Measurements from ENCODE around the gene SERTAD2. TPM values are rescaled to one million over a fixed set of nuclear protein-coding genes. Genes with fewer than 3 reads are reported as not detected.
A peak's percentile ranks its signal among the peaks of the same experiment; 100 is the strongest.

SERTAD2 gene
- total and polyA plus RNA-seq, 2 experiments from 2014 or later: 12.0 to 21.2 TPM

DNA sequence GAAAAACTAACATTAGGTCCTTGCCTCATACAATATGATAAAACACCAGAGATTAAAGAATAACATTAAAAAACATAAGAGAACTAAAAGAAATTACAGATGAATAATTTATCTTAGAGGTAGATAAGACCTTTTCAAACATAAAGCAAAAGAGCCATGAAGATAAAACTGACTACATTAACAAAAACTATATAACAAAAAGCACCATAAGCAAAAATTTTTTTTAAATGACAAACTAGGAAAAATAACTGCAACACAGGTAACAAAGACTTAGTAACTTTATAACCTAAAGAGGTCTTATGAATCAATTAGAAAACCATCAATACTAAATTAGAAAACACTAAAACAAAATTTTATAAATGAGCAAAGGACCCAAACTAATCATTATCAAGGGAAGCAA, 16.3 kb upstream of the SERTAD2 start:
- DNase-seq (ENCODE audit: low read depth in 1 of 2, low spot score in 1 of 2): no peak
- no peak overlapping the region for H3K27ac ChIP-seq
- H3K9me3 ChIP-seq (ENCODE audit: low read depth): no peaks in the 10 kb centered on the region
- H3K36me3 ChIP-seq: no peaks in the 10 kb centered on the region
- H3K4me3 ChIP-seq: no peak overlapping the region
- no peaks in the 10 kb centered on the region for H3K27me3 ChIP-seq
- TF ChIP-seq, protein P1, sequence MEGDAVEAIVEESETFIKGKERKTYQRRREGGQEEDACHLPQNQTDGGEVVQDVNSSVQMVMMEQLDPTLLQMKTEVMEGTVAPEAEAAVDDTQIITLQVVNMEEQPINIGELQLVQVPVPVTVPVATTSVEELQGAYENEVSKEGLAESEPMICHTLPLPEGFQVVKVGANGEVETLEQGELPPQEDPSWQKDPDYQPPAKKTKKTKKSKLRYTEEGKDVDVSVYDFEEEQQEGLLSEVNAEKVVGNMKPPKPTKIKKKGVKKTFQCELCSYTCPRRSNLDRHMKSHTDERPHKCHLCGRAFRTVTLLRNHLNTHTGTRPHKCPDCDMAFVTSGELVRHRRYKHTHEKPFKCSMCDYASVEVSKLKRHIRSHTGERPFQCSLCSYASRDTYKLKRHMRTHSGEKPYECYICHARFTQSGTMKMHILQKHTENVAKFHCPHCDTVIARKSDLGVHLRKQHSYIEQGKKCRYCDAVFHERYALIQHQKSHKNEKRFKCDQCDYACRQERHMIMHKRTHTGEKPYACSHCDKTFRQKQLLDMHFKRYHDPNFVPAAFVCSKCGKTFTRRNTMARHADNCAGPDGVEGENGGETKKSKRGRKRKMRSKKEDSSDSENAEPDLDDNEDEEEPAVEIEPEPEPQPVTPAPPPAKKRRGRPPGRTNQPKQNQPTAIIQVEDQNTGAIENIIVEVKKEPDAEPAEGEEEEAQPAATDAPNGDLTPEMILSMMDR (IDR thresholded peaks at IDR 0.05; ENCODE audit: low read depth, low read length): no peak
- H3K4me1 ChIP-seq (ENCODE audit: low read depth): peaks cover 8% of the 10 kb centered on the region

- Histone ChIP-seq H3K27me3 (no peaks in the 10 kb centered on the region), H3K36me3 (no peaks in the 10 kb centered on the region), H3K4me3 (no peak overlapping the region), H3K4me1 (ENCODE audit: low read depth) (peaks cover 8% of the 10 kb centered on the region), H3K9me3 (ENCODE audit: low read depth) (no peaks in the 10 kb centered on the region), H3K27ac (no peak overlapping the region)
- TF ChIP-seq, protein P1 (IDR thresholded peaks at IDR 0.05; ENCODE audit: low read depth, low read length): no peak
- no peak for DNase-seq (ENCODE audit: low read depth in 1 of 2, low spot score in 1 of 2)
Observed at GRCh38 chr2:64669288-64669687, 15.6 kb upstream of the SERTAD2 start.

GRCh38 chr2:64668542-64668941, 14.8 kb upstream of the SERTAD2 start:
- no peaks in the 10 kb centered on the region for H3K36me3 ChIP-seq
- TF ChIP-seq, protein P1 (IDR thresholded peaks at IDR 0.05; ENCODE audit: low read depth, low read length): no peak
- no peaks in the 10 kb centered on the region for H3K9me3 ChIP-seq (ENCODE audit: low read depth)
- no peak overlapping the region for H3K4me3 ChIP-seq
- H3K4me1 ChIP-seq (ENCODE audit: low read depth): peaks cover 8% of the 10 kb centered on the region
- no peaks in the 10 kb centered on the region for H3K27me3 ChIP-seq
- DNase-seq (ENCODE audit: low read depth in 1 of 2, low spot score in 1 of 2): no peak
- no peak overlapping the region for H3K27ac ChIP-seq

- Histone ChIP-seq H3K9me3 (ENCODE audit: low read depth) (no peaks in the 10 kb centered on the region), H3K4me3 (no peak overlapping the region), H3K27ac (no peak overlapping the region), H3K4me1 (ENCODE audit: low read depth) (peaks cover 8% of the 10 kb centered on the region), H3K27me3 (no peaks in the 10 kb centered on the region), H3K36me3 (no peaks in the 10 kb centered on the region)
- no peak for DNase-seq (ENCODE audit: low read depth in 1 of 2, low spot score in 1 of 2)
- TF ChIP-seq, protein P1 (IDR thresholded peaks at IDR 0.05; ENCODE audit: low read depth, low read length): no peak
Observed at GRCh38 chr2:64667535-64667934, 13.8 kb upstream of the SERTAD2 start.

DNA sequence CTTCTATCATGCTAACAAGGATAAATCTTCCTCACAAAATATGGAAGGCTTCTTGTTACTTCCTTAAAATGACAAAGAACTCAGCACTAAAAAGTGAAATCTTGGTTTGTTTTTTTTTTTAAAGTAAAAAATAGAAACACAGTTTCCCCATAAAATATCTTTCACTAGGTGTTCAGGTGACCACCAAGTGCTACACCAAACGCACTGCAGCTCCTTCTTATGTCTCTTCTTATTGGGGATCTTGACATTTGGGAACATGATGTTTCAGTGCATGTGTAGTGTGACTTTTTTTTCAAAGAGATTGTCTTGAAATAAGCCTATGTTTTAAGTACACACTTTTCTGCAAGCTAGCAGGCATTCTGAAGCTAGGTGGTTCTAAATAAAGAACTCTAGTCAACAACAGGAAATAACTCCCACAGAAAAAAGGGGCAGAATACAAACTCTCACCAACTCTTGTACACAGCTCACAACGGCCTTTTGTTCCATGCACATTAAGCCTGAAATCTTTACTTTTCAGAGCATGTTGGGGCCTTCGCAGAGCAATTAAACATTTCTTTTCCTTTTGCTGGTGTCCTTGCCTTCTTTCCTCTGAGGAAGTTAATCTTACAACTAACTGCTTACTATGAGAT, 13.2 kb upstream of the SERTAD2 start:
- Histone ChIP-seq H3K4me1 (ENCODE audit: low read depth) (peaks cover 10% of the 10 kb centered on the region), H3K27me3 (no peaks in the 10 kb centered on the region), H3K9me3 (ENCODE audit: low read depth) (no peaks in the 10 kb centered on the region), H3K4me3 (no peak overlapping the region), H3K27ac (peak overlapping the region; percentile 9), H3K36me3 (no peaks in the 10 kb centered on the region)
- TF ChIP-seq, protein P1 (IDR thresholded peaks at IDR 0.05; ENCODE audit: low read depth, low read length): no peak
- DNase-seq (ENCODE audit: low read depth in 1 of 2, low spot score in 1 of 2): peak in 1 of 2 donors; percentile 25

Data from cardiac muscle cell (in vitro differentiated cells and primary cell).